ENCODE results near the gene G6PC3. TPM values are rescaled to one million over a fixed set of nuclear protein-coding genes. Genes with fewer than 3 reads are reported as not detected.

G6PC3 gene
- total and polyA plus RNA-seq, 10 of the 15 experiments (the other 5 are each of a cell fraction or from before 2014, with no cell fraction given) = 13.0 to 93.7 (median 43.0) TPM

GRCh38 chr17:44078412-44078811 lies 7.9 kb downstream of the G6PC3 start:
- H3K9ac ChIP-seq (ENCODE audit: control insufficient read depth, insufficient read depth, low read length) = no peak overlapping the region
- H3K4me3 ChIP-seq = no peak overlapping the region
- ChIA-PET POLR2A (interaction anchor here (0.5 kb wide), 1 partner anchor 30 kb away, joined by 4 read pairs; no protein-coding TSS in a partner anchor), CTCF (no interaction called here), RAD21 (ENCODE audit: unreplicated experiment) (no interaction called here), SMC1A (ENCODE audit: uncharacterized antibody, unreplicated experiment) (no interaction called here)
- TF ChIP-seq FOS (IDR thresholded peaks at IDR 0.05; ENCODE audit: borderline replicate concordance, extremely low read depth, insufficient read length) (no peak), SMAD1 (IDR thresholded peaks at IDR 0.05; ENCODE audit: low read depth, partially characterized antibody) (no peak), EZH2 (IDR thresholded peaks at IDR 0.05; ENCODE audit: borderline replicate concordance, control insufficient read depth, low read depth, low read length) (no peak), ZBTB33 (IDR thresholded peaks at IDR 0.05) (no peak), DPF2 (IDR thresholded peaks at IDR 0.05) (no peak), ESRRA (IDR thresholded peaks at IDR 0.05; ENCODE audit: low read length) (no peak), ZBED1 (IDR thresholded peaks at IDR 0.05; ENCODE audit: borderline replicate concordance) (no peak), TAF1 (IDR thresholded peaks at IDR 0.05; ENCODE audit: borderline replicate concordance, low read depth, low read length) (no peak), TBL1XR1 (IDR thresholded peaks at IDR 0.05; ENCODE audit: low read depth, low read length) (no peak), IRF5 (IDR thresholded peaks at IDR 0.05; ENCODE audit: borderline replicate concordance) (no peak)
- TF ChIP-seq, protein P1, sequence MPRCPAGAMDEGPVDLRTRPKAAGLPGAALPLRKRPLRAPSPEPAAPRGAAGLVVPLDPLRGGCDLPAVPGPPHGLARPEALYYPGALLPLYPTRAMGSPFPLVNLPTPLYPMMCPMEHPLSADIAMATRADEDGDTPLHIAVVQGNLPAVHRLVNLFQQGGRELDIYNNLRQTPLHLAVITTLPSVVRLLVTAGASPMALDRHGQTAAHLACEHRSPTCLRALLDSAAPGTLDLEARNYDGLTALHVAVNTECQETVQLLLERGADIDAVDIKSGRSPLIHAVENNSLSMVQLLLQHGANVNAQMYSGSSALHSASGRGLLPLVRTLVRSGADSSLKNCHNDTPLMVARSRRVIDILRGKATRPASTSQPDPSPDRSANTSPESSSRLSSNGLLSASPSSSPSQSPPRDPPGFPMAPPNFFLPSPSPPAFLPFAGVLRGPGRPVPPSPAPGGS (IDR thresholded peaks at IDR 0.05; ENCODE audit: borderline replicate concordance, insufficient read depth, low read depth, low read length, poor library complexity, severe bottlenecking) = no peak
- TF ChIP-seq, protein P2, sequence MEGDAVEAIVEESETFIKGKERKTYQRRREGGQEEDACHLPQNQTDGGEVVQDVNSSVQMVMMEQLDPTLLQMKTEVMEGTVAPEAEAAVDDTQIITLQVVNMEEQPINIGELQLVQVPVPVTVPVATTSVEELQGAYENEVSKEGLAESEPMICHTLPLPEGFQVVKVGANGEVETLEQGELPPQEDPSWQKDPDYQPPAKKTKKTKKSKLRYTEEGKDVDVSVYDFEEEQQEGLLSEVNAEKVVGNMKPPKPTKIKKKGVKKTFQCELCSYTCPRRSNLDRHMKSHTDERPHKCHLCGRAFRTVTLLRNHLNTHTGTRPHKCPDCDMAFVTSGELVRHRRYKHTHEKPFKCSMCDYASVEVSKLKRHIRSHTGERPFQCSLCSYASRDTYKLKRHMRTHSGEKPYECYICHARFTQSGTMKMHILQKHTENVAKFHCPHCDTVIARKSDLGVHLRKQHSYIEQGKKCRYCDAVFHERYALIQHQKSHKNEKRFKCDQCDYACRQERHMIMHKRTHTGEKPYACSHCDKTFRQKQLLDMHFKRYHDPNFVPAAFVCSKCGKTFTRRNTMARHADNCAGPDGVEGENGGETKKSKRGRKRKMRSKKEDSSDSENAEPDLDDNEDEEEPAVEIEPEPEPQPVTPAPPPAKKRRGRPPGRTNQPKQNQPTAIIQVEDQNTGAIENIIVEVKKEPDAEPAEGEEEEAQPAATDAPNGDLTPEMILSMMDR (IDR thresholded peaks at IDR 0.05 in 2 of 3, conservative IDR thresholded peaks at IDR 0.05 in 1 of 3; ENCODE audit: control insufficient read depth in 2 of 3, extremely low read depth in 1 of 3, insufficient read depth in 1 of 3, low read depth in 3 of 3, low read length in 3 of 3) = no peak
- no peak overlapping the region for H2AFZ ChIP-seq (ENCODE audit: control insufficient read depth, low read depth, low read length)
- no peak overlapping the region for H3K27ac ChIP-seq (ENCODE audit: control insufficient read depth, insufficient read depth)
- no peak for ATAC-seq
- H4K20me1 ChIP-seq (ENCODE audit: control insufficient read depth, insufficient read depth) = no peaks in the 10 kb centered on the region
- WGBS (ENCODE audit: insufficient coverage, insufficient replicate concordance, low lambda C conversion rate, missing lambda C conversion rate) = 96% methylated on average over 14 of the region's 19 CpGs
- in situ Hi-C loops (cut with MboI) = no loop called here
- no peak for DNase-seq (ENCODE audit: low read depth, low spot score)
- BruUV-seq (replicated peaks) = no TSS peak
- no peaks in the 10 kb centered on the region for H3K4me1 ChIP-seq (ENCODE audit: control insufficient read depth, insufficient read depth, low read length)
- no peak overlapping the region for H3K4me2 ChIP-seq (ENCODE audit: control insufficient read depth, insufficient read depth)
- no peak for FAIRE-seq
- peaks cover 20 to 22% of the 10 kb centered on the region in 2 experiments; a peak in 3 of 4 replicates for H3K36me3 ChIP-seq (ENCODE audit: control insufficient read depth in 2 of 2, insufficient read depth in 2 of 2, low read length in 1 of 2)
- intact Hi-C loops (cut with micrococcal nuclease; ENCODE audit: unreplicated experiment) = no loop called here
- no peaks in the 10 kb centered on the region for H3K79me2 ChIP-seq (ENCODE audit: control insufficient read depth, insufficient read depth, low read length)
- no peaks in the 10 kb centered on the region for H3K9me3 ChIP-seq (replicated peaks; ENCODE audit: control insufficient read depth, insufficient read depth, low read length)
- no peaks in the 10 kb centered on the region for H3K27me3 ChIP-seq (replicated peaks in 1 of 2; ENCODE audit: control insufficient read depth in 2 of 2, insufficient read depth in 2 of 2, low read length in 1 of 2)
